HepG2 (cell line): ENCODE results near the gene ZNF567. TPM values are rescaled to one million over a fixed set of nuclear protein-coding genes. Genes with fewer than 3 reads are reported as not detected.

Experiments
- ETV5 ChIP-seq: IDR thresholded peaks from 2 replicates; pipeline ENCODE4 v1.6.1; 2018; ENCODE audit warnings: missing biosample characterization, missing genetic modification reagents, inconsistent platforms, borderline replicate concordance
- GMEB2 ChIP-seq: IDR thresholded peaks from 2 replicates; pipeline ENCODE4 v1.6.1; 2016; ENCODE audit warnings: missing biosample characterization, missing genetic modification reagents, low read depth
- HINFP ChIP-seq: sonication (generic); formaldehyde crosslinking; IDR thresholded peaks from 2 replicates; pipeline ENCODE4 v1.4.0; 2020; ENCODE audit warnings: low read depth, mild to moderate bottlenecking, missing genetic modification reagents
- IRF9 ChIP-seq: sonication (generic); formaldehyde crosslinking; IDR thresholded peaks from 2 replicates; pipeline ENCODE4 v1.8.0; 2022; ENCODE audit warnings: missing genetic modification reagents, mild to moderate bottlenecking, borderline replicate concordance
- JUNB ChIP-seq: sonication (generic); formaldehyde crosslinking; IDR thresholded peaks from 2 replicates; pipeline ENCODE4 v1.8.0; 2022; ENCODE audit warnings: missing genetic modification reagents, mild to moderate bottlenecking, borderline replicate concordance
- POGZ ChIP-seq: sonication (generic); formaldehyde crosslinking; IDR thresholded peaks from 2 replicates; pipeline ENCODE4 v1.4.0; 2020; ENCODE audit warnings: mild to moderate bottlenecking, missing genetic modification reagents
- TAF15 ChIP-seq: fragments of 200-400 bp; formaldehyde crosslinking; IDR thresholded peaks from one replicate; pipeline ENCODE4 v1.6.1; 2018; ENCODE audit warnings: mild to moderate bottlenecking, low read depth, low read length; ENCODE audit not compliant: poor library complexity, severe bottlenecking
- TRIM24 ChIP-seq: sonication (generic); formaldehyde crosslinking; IDR thresholded peaks from 2 replicates; pipeline ENCODE4 v1.8.0; 2022; ENCODE audit warnings: mild to moderate bottlenecking, missing genetic modification reagents
- ZBTB1 ChIP-seq: sonication (generic); formaldehyde crosslinking; IDR thresholded peaks from 2 replicates; pipeline ENCODE4 v1.4.0; 2020; ENCODE audit warnings: missing genetic modification reagents, borderline replicate concordance
- ZC3H13 ChIP-seq: sonication (generic); formaldehyde crosslinking; IDR thresholded peaks from 2 replicates; pipeline ENCODE4 v1.8.1; 2023; ENCODE audit warnings: mild to moderate bottlenecking, missing genetic modification reagents, moderate library complexity
- ZMYM2 ChIP-seq: sonication (generic); formaldehyde crosslinking; IDR thresholded peaks from 2 replicates; pipeline ENCODE4 v1.8.0; 2022; ENCODE audit warnings: mild to moderate bottlenecking, missing genetic modification reagents
- ZNF180 ChIP-seq: sonication (generic); formaldehyde crosslinking; IDR thresholded peaks from 2 replicates; pipeline ENCODE4 v1.4.0; 2020; ENCODE audit warnings: low read depth, missing genetic modification reagents, borderline replicate concordance
- ZNF317 ChIP-seq: sonication (generic); formaldehyde crosslinking; IDR thresholded peaks from 2 replicates; pipeline ENCODE4 v1.5.0; 2020; ENCODE audit warnings: mild to moderate bottlenecking, missing genetic modification reagents
- ZNF335 ChIP-seq: sonication (generic); formaldehyde crosslinking; IDR thresholded peaks from 2 replicates; pipeline ENCODE4 v1.4.0; 2020; ENCODE audit warnings: missing genetic modification reagents
- ZNF451 ChIP-seq: sonication (generic); formaldehyde crosslinking; IDR thresholded peaks from 2 replicates; pipeline ENCODE4 v1.5.0; 2020; ENCODE audit warnings: mild to moderate bottlenecking, missing genetic modification reagents
- ZNF577 ChIP-seq: sonication (generic); formaldehyde crosslinking; IDR thresholded peaks from 2 replicates; pipeline ENCODE4 v1.4.0; 2020; ENCODE audit warnings: mild to moderate bottlenecking, low read depth, missing genetic modification reagents, borderline replicate concordance
- ZNF607 ChIP-seq: sonication (generic); formaldehyde crosslinking; IDR thresholded peaks from 2 replicates; pipeline ENCODE4 v1.5.1; 2020; ENCODE audit warnings: missing genetic modification reagents, mild to moderate bottlenecking, borderline replicate concordance
- ZNF747 ChIP-seq: sonication (generic); formaldehyde crosslinking; IDR thresholded peaks from 2 replicates; pipeline ENCODE4 v1.8.1; 2023; ENCODE audit warnings: missing genetic modification reagents, mild to moderate bottlenecking, borderline replicate concordance
- ZNF780A ChIP-seq: sonication (generic); formaldehyde crosslinking; IDR thresholded peaks from 2 replicates; pipeline ENCODE4 v1.8.0; 2022; ENCODE audit warnings: mild to moderate bottlenecking, missing genetic modification reagents, moderate library complexity
- polyA plus RNA-seq, 8 experiments: library from polyadenylated mRNA; depleted of rRNA in 3 of 8; stranded (reverse) in 7 of 8; unstranded in 1 of 8; fragments of >200 nt; fragmentation: Illumina TruSeq in 4 of 8; extraction: Trizol in 4 of 8; gene quantifications; 2 replicates each; pipeline versions ENCODE4 v1.2.1 to v1.2.3, GENCODE V29; 2011 to 2016; ENCODE audit warnings: low read depth in 4 of 8, missing spikeins in 1 of 8, mixed read lengths in 1 of 8; ENCODE audit not compliant: insufficient read depth in 1 of 8
- total RNA-seq, 5 experiments: library from RNA; depleted of rRNA; stranded (reverse); fragments of >200 nt; fragmentation: Illumina TruSeq; extraction: Trizol; gene quantifications; 2 replicates each; pipeline ENCODE4 v1.2.3, GENCODE V29; 2016; ENCODE audit warnings: low read depth in 1 of 5
- TF ChIP-seq, protein P1 (sequence below): sonication (generic); formaldehyde crosslinking; IDR thresholded peaks from 2 replicates; pipeline ENCODE4; 2020; ENCODE audit warnings: missing genetic modification reagents, mild to moderate bottlenecking, borderline replicate concordance

The ZNF567 gene
- total and polyA plus RNA-seq, 2 of the 13 experiments (the other 11 are each of a cell fraction or from before 2014, with no cell fraction given), result 3.1 to 6.8 TPM

DNA sequence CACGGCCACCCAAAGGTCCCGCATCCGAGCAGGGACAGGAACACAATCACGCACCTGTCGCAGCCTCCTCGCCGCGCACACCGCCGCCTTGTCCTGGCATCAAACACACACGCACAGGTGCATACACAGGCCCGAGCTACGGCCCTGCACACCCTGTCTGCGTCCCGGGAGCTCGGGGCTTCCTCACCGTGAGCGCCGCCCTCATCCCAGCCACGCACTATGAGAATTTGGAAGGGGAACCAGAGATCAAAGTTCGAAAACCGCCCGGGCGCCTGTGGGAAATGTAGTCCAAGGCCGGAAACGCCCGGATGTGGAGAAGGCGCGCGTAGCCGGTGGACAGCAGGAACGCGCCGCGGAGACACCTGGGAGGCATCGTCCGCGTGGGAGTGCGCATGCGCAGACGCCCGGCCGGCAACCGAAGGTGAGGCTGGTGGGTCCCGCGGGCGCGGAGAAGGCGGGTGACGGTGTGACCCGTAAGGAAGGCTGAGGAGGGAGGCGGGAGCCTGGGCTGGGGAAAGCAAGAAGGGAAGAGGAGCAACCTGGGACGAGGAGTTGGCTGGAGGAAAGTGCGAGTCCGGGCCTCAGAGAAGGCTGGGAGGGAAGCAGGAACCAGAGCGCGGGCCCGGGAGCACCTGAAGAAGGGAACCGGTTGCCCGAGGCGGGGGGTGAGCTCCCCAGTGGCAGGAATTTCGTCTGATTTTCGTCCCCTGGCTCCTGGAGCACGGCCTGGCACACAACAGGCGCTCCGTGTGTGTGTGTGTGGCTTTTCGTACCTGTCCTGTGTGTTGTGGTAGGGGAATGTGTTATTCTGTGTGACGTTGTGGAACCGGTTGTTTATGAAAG, at the start of gene ZNF567 (continued):
- TF ChIP-seq HINFP (CRISPR knock-in tag) (peak; percentile 76), ZBTB1 (CRISPR knock-in tag) (no peak), POGZ (CRISPR knock-in tag) (peak; percentile 87), ZC3H13 (CRISPR knock-in tag) (0 out of 2 replicates have a peak, but pooled peaks have one; percentile 39), ZNF335 (CRISPR knock-in tag) (peak; percentile 86), ZNF780A (no peak; the same call in 1 of the 2 replicates), ZMYM2 (CRISPR knock-in tag) (peak; percentile 74), TAF15 (no peak), ZNF317 (CRISPR knock-in tag) (no peak; the same call in 1 of the 2 replicates), ZNF180 (CRISPR knock-in tag) (no peak), JUNB (CRISPR knock-in tag) (no peak), ETV5 (CRISPR knock-in tag) (peak; percentile 37; the same call in 1 of the 2 replicates), GMEB2 (peak; percentile 72), ZNF747 (CRISPR knock-in tag) (no peak), IRF9 (CRISPR knock-in tag) (peak; percentile 78; the same call in 1 of the 2 replicates), ZNF607 (CRISPR knock-in tag) (no peak), ZNF577 (no peak), TRIM24 (no peak), ZNF451 (CRISPR knock-in tag) (peak; percentile 75; the same call in 1 of the 2 replicates)
- TF ChIP-seq, protein P1, sequence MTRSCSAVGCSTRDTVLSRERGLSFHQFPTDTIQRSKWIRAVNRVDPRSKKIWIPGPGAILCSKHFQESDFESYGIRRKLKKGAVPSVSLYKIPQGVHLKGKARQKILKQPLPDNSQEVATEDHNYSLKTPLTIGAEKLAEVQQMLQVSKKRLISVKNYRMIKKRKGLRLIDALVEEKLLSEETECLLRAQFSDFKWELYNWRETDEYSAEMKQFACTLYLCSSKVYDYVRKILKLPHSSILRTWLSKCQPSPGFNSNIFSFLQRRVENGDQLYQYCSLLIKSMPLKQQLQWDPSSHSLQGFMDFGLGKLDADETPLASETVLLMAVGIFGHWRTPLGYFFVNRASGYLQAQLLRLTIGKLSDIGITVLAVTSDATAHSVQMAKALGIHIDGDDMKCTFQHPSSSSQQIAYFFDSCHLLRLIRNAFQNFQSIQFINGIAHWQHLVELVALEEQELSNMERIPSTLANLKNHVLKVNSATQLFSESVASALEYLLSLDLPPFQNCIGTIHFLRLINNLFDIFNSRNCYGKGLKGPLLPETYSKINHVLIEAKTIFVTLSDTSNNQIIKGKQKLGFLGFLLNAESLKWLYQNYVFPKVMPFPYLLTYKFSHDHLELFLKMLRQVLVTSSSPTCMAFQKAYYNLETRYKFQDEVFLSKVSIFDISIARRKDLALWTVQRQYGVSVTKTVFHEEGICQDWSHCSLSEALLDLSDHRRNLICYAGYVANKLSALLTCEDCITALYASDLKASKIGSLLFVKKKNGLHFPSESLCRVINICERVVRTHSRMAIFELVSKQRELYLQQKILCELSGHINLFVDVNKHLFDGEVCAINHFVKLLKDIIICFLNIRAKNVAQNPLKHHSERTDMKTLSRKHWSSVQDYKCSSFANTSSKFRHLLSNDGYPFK, result peak; percentile 76
